Common myeloid progenitor, CD34-positive (primary cell): ENCODE measurements around the gene BLOC1S3.

Source experiments
- CTCF ChIA-PET: fragments of 350-600 bp; sonication (Branson Sonifier 250); formaldehyde crosslinking; loops from one replicate; lab custom pipeline; 2021; ENCODE audit warnings: antibody characterized with exemption; lab: Charles Lee
- POLR2A ChIA-PET: fragments of 350-600 bp; sonication (Branson Sonifier 250); formaldehyde crosslinking; loops from one replicate; lab custom pipeline; 2021; ENCODE audit warnings: antibody characterized with exemption; lab: Charles Lee
- DNase-seq, 3 donors: peaks; one replicate each; pipeline versions ENCODE4 v3.0.0 to v3.0.0-alpha.2; 2013
- H3K27ac ChIP-seq, 2 experiments: 1 replicate in 1 of 2; 2 replicates in 1 of 2; pipeline ENCODE4 v1.7.0; 2013; ENCODE audit warnings: inconsistent platforms in 2 of 2, low read length in 2 of 2, mild to moderate bottlenecking in 2 of 2, low read depth in 1 of 2, moderate library complexity in 1 of 2; ENCODE audit not compliant: severe bottlenecking in 2 of 2, insufficient read depth in 1 of 2, poor library complexity in 1 of 2
- H3K27me3 ChIP-seq, 5 experiments: replicated peaks in 2 of 5; 1 replicate in 3 of 5; 2 replicates in 2 of 5; pipeline versions ENCODE4 v1.6.1 to v1.7.0; 2013; ENCODE audit warnings: low read length in 4 of 5, mild to moderate bottlenecking in 2 of 5, moderate library complexity in 2 of 5, inconsistent platforms in 1 of 5; ENCODE audit not compliant: insufficient read depth in 5 of 5, control insufficient read depth in 4 of 5
- H3K36me3 ChIP-seq, 4 experiments: 1 replicate in 2 of 4; 2 replicates in 2 of 4; pipeline versions ENCODE4 v1.6.1 to v1.7.0; 2013; ENCODE audit warnings: low read length in 3 of 4, control low read depth in 1 of 4, mild to moderate bottlenecking in 1 of 4; ENCODE audit not compliant: control insufficient read depth in 4 of 4, insufficient read depth in 4 of 4
- H3K4me1 ChIP-seq, 4 experiments: 1 replicate in 3 of 4; 2 replicates in 1 of 4; pipeline versions ENCODE4 v1.6.1 to v1.7.1; 2013; ENCODE audit warnings: low read length in 3 of 4, mild to moderate bottlenecking in 3 of 4, control low read depth in 1 of 4, inconsistent platforms in 1 of 4, moderate library complexity in 1 of 4; ENCODE audit not compliant: control insufficient read depth in 4 of 4, insufficient read depth in 4 of 4; ENCODE audit errors: control extremely low read depth in 1 of 4
- H3K4me3 ChIP-seq, 7 experiments: 1 replicate in 4 of 7; 2 replicates in 3 of 7; pipeline versions ENCODE4 v1.5.1 to v1.7.0; 2013; ENCODE audit warnings: mild to moderate bottlenecking in 7 of 7, low read length in 6 of 7, moderate library complexity in 6 of 7, inconsistent platforms in 2 of 7, low read depth in 2 of 7, control low read depth in 1 of 7; ENCODE audit not compliant: insufficient read depth in 4 of 7, control insufficient read depth in 1 of 7; ENCODE audit errors: extremely low read depth in 1 of 7
- H3K9me3 ChIP-seq, 5 experiments: 1 replicate in 4 of 5; 2 replicates in 1 of 5; pipeline versions ENCODE4 v1.6.1 to v1.7.1; 2013; ENCODE audit warnings: low read length in 4 of 5, mild to moderate bottlenecking in 2 of 5, inconsistent platforms in 1 of 5, low read depth in 1 of 5, moderate library complexity in 1 of 5; ENCODE audit not compliant: control insufficient read depth in 4 of 5, insufficient read depth in 2 of 5; ENCODE audit errors: control extremely low read depth in 1 of 5
- WGBS: methylation state at CpG from one replicate; pipeline ENCODE4 v1.1.5; 2013; ENCODE audit not compliant: insufficient coverage; 5-methylcytosine and 5-hydroxymethylcytosine counted together

Gene BLOC1S3

GRCh38 chr19:45162608-45163143 lies 15.9 kb upstream of the BLOC1S3 start:
- ChIA-PET CTCF (interaction anchor here (1.1 to 5.4 kb wide), 2 partner anchors 16 to 24 kb away, joined by 3 to 15 read pairs; no protein-coding TSS in a partner anchor), POLR2A (interaction anchor here (1.0 kb wide), 1 partner anchor 14 kb away, joined by 3 read pairs; no protein-coding TSS in a partner anchor)
- over 99% methylated on average over 15 of the region's 18 CpGs for WGBS
- DNase-seq = no peak
- Histone ChIP-seq H3K27me3 (peaks cover 0 to 17% (median 0%) of the 10 kb centered on the region in 5 experiments), H3K4me1 (peaks cover 0 to 35% (median 32%) of the 10 kb centered on the region in 4 experiments), H3K4me3 (no peak overlapping the region), H3K27ac (no peak overlapping the region), H3K9me3 (no peaks in the 10 kb centered on the region), H3K36me3 (no peaks in the 10 kb centered on the region)

- CTCF ChIA-PET = interaction anchor here (1.1 to 5.4 kb wide), 3 partner anchors 17 to 24 kb away, joined by 3 to 15 read pairs (median 4); no protein-coding TSS in a partner anchor
- H3K4me1 ChIP-seq = peaks cover 0 to 35% (median 32%) of the 10 kb centered on the region in 4 experiments
Measured at GRCh38 chr19:45163156-45163555, 15.4 kb upstream of the BLOC1S3 start.

GRCh38 chr19:45163751-45164460 lies 14.7 kb upstream of the BLOC1S3 start:
- peaks cover 0 to 6% (median 0%) of the 10 kb centered on the region in 5 experiments for H3K27me3 ChIP-seq
- peaks cover 0 to 5% (median 1%) of the 10 kb centered on the region in 4 experiments for H3K36me3 ChIP-seq
- peaks cover 0 to 39% (median 27%) of the 10 kb centered on the region in 4 experiments for H3K4me1 ChIP-seq
- ChIA-PET CTCF (interaction anchor here (1.2 to 5.4 kb wide), 5 partner anchors 11 to 46 kb away, joined by 3 to 15 read pairs (median 5); partner anchors contain the start of genes BLOC1S3 and TRAPPC6A), POLR2A (interaction anchor here (0.8 kb wide), 3 partner anchors 14 to 89 kb away, joined by 3 to 7 read pairs (median 4); partner anchors contain the start of genes BLOC1S3 and TRAPPC6A)
- H3K4me3 ChIP-seq = peak overlapping the region in 2 of 7 experiments; percentile 1 to 4
- no peak overlapping the region for H3K27ac ChIP-seq
- WGBS = 81% methylated on average over 8 of the region's 15 CpGs
- DNase-seq = no peak
- no peaks in the 10 kb centered on the region for H3K9me3 ChIP-seq

More at GRCh38 chr19:45163156-45163555, 15.4 kb upstream of the BLOC1S3 start:
- 95% methylated on average over 11 of the region's 17 CpGs for WGBS
- DNase-seq = no peak
- H3K36me3 ChIP-seq = no peaks in the 10 kb centered on the region
- H3K9me3 ChIP-seq = no peaks in the 10 kb centered on the region
- POLR2A ChIA-PET = interaction anchor here (0.8 kb wide), 1 partner anchor 15 kb away, joined by 4 read pairs; the partner anchor contains the start of gene TRAPPC6A
- H3K27me3 ChIP-seq = peaks cover 0 to 13% (median 0%) of the 10 kb centered on the region in 5 experiments
- no peak overlapping the region for H3K4me3 ChIP-seq
- H3K27ac ChIP-seq = no peak overlapping the region

GRCh38 chr19:45164577-45165335 lies 13.8 kb upstream of the BLOC1S3 start:
- Histone ChIP-seq H3K9me3 (no peaks in the 10 kb centered on the region), H3K27ac (no peak overlapping the region), H3K4me3 (peak overlapping the region in 2 of 7 experiments; percentile 1 to 4), H3K4me1 (peaks cover 0 to 44% (median 29%) of the 10 kb centered on the region in 4 experiments), H3K27me3 (no peaks in the 10 kb centered on the region), H3K36me3 (peaks cover 0 to 9% (median 2%) of the 10 kb centered on the region in 4 experiments)
- ChIA-PET CTCF (interaction anchor here (1.2 to 5.4 kb wide), 6 partner anchors 12 to 52 kb away, joined by 3 to 15 read pairs (median 4); partner anchors contain the start of genes BLOC1S3 and TRAPPC6A), POLR2A (interaction anchor here (0.6 to 0.8 kb wide), 4 partner anchors 13 to 203 kb away, joined by 3 to 7 read pairs (median 4); partner anchors contain the start of genes BLOC1S3 and TRAPPC6A)
- WGBS = 26% methylated on average over 22 of the region's 27 CpGs
- DNase-seq = peak; percentile 37 to 82 (median 81)

GRCh38 chr19:45166723-45167252 lies 11.8 kb upstream of the BLOC1S3 start:
- Histone ChIP-seq H3K27me3 (no peaks in the 10 kb centered on the region), H3K27ac (no peak overlapping the region), H3K9me3 (no peaks in the 10 kb centered on the region), H3K4me3 (no peak overlapping the region), H3K4me1 (peaks cover 3 to 65% (median 49%) of the 10 kb centered on the region in 4 experiments), H3K36me3 (peaks cover 0 to 9% (median 2%) of the 10 kb centered on the region in 4 experiments)
- ChIA-PET POLR2A (interaction anchor here (0.7 kb wide), 1 partner anchor 74 kb away, joined by 3 read pairs; the partner anchor contains the start of gene PPP1R37), CTCF (interaction anchor here (1.3 to 5.4 kb wide), 3 partner anchors 11 to 20 kb away, joined by 4 to 15 read pairs (median 8); partner anchors contain the start of gene TRAPPC6A)
- no peak for DNase-seq
- 86% methylated on average over 12 of the region's 14 CpGs for WGBS

- DNase-seq = no peak
- Histone ChIP-seq H3K4me1 (peaks cover 3 to 78% (median 64%) of the 10 kb centered on the region in 4 experiments), H3K9me3 (no peaks in the 10 kb centered on the region), H3K36me3 (peaks cover 0 to 9% (median 2%) of the 10 kb centered on the region in 4 experiments), H3K27me3 (no peaks in the 10 kb centered on the region), H3K27ac (no peak overlapping the region), H3K4me3 (no peak overlapping the region)
- 83% methylated on average over 16 of the region's 16 CpGs for WGBS
- ChIA-PET CTCF (interaction anchor here (1.1 kb wide), 1 partner anchor 104 kb away, joined by 3 read pairs; no protein-coding TSS in a partner anchor), POLR2A (interaction anchor here (0.8 kb wide), 1 partner anchor 9 kb away, joined by 3 read pairs; the partner anchor contains the start of genes BLOC1S3 and TRAPPC6A)
Measured at GRCh38 chr19:45168767-45169351, 9.7 kb upstream of the BLOC1S3 start.
